K562 (cell line): ENCODE results near the gene ZNF689. TPM values are rescaled to one million over a fixed set of nuclear protein-coding genes. Genes with fewer than 3 reads are reported as not detected.

Experiments
- BDP1 ChIP-seq: IDR thresholded peaks from 3 replicates; pipeline ENCODE4 v1.6.1; 2011; ENCODE audit not compliant: insufficient read length, insufficient read depth
- CREM ChIP-seq: IDR thresholded peaks from 2 replicates; pipeline ENCODE4 v1.6.1; 2014; ENCODE audit warnings: antibody characterized with exemption, low read depth
- CXXC5 ChIP-seq: fragments of 250-450 bp; sonication (Bioruptor Pico); IDR thresholded peaks from 2 replicates; pipeline ENCODE4 v1.8.0; 2022; ENCODE audit warnings: inconsistent platforms, mild to moderate bottlenecking, moderate library complexity
- DIDO1 ChIP-seq: fragments of 450-650 bp; IDR thresholded peaks from 2 replicates; pipeline ENCODE4 v1.6.1; 2016; ENCODE audit warnings: low read depth, missing biosample characterization, missing genetic modification characterization
- E4F1 ChIP-seq: fragments of 250-450 bp; sonication (Bioruptor Pico); IDR thresholded peaks from 2 replicates; pipeline ENCODE4 v1.5.0; 2021; ENCODE audit warnings: mild to moderate bottlenecking, borderline replicate concordance
- ELK3 ChIP-seq: fragments of 450-650 bp; formaldehyde crosslinking; IDR thresholded peaks from 2 replicates; pipeline ENCODE4 v1.4.0; 2020; ENCODE audit warnings: mild to moderate bottlenecking
- FOXP1 ChIP-seq: sonication (generic); formaldehyde crosslinking; IDR thresholded peaks from 2 replicates; pipeline ENCODE4 v1.8.0; 2022; ENCODE audit warnings: mild to moderate bottlenecking, missing genetic modification reagents
- HDAC1 ChIP-seq, 2 experiments: fragments of 450-650 bp; IDR thresholded peaks; 2 replicates each; pipeline ENCODE4 v1.6.1; 2016 to 2017; ENCODE audit warnings: inconsistent platforms in 1 of 2, mild to moderate bottlenecking in 1 of 2, moderate library complexity in 1 of 2
- HNRNPL ChIP-seq: fragments of 200-400 bp; formaldehyde crosslinking; IDR thresholded peaks from 2 replicates; pipeline ENCODE4 v1.6.1; 2017; ENCODE audit warnings: low read depth, mild to moderate bottlenecking, low read length
- MED1 ChIP-seq: sonication (generic); formaldehyde crosslinking; IDR thresholded peaks from 2 replicates; pipeline ENCODE4 v1.8.1; 2023; ENCODE audit warnings: missing genetic modification reagents, borderline replicate concordance
- NBN ChIP-seq: fragments of 450-650 bp; IDR thresholded peaks from 2 replicates; pipeline ENCODE4 v1.6.1; 2016; ENCODE audit warnings: low read depth, mild to moderate bottlenecking
- NCOA1 ChIP-seq: fragments of 450-650 bp; IDR thresholded peaks from 2 replicates; pipeline ENCODE4 v1.6.1; 2016; ENCODE audit warnings: low read depth
- POU5F1 ChIP-seq: fragments of 150-350 bp; IDR thresholded peaks from 2 replicates; pipeline ENCODE4 v1.6.1; 2014; ENCODE audit warnings: borderline replicate concordance, low read length, low read depth, mild to moderate bottlenecking; ENCODE audit not compliant: partially characterized antibody
- PURB ChIP-seq: sonication (generic); formaldehyde crosslinking; IDR thresholded peaks from 2 replicates; pipeline ENCODE4 v1.9.0; 2021; ENCODE audit warnings: low read depth, mild to moderate bottlenecking, missing genetic modification reagents
- TAF9B ChIP-seq: fragments of 450-650 bp; IDR thresholded peaks from 2 replicates; pipeline ENCODE4 v1.6.1; 2018; ENCODE audit warnings: mild to moderate bottlenecking; ENCODE audit not compliant: partially characterized antibody
- TCF7 ChIP-seq: sonication (generic); IDR thresholded peaks from 2 replicates; pipeline ENCODE4 v1.6.1; 2016; ENCODE audit warnings: antibody characterized with exemption, borderline replicate concordance
- USF1 ChIP-seq: sonication (generic); formaldehyde crosslinking; IDR thresholded peaks from 2 replicates; pipeline ENCODE4 v1.9.0; 2022; ENCODE audit warnings: mild to moderate bottlenecking, missing genetic modification reagents
- ZBED1 ChIP-seq: IDR thresholded peaks from 2 replicates; pipeline ENCODE4 v1.6.1; 2014
- ZBTB11 ChIP-seq, 3 experiments: fragments of 200-800 bp in 1 of 3; fragments of 250-450 bp in 1 of 3; fragments of 450-650 bp in 1 of 3; sonication (Bioruptor Pico) in 1 of 3; sonication (Bioruptor generic) in 1 of 3; formaldehyde crosslinking in 1 of 3; IDR thresholded peaks; 2 replicates each; pipeline versions ENCODE4 v1.6.1 to v1.8.0; 2016 to 2022; ENCODE audit warnings: mild to moderate bottlenecking in 2 of 3, missing genetic modification characterization in 2 of 3, missing compliant biosample characterization in 1 of 3, moderate library complexity in 1 of 3
- ZNF354B ChIP-seq: fragments of 250-450 bp; sonication (Bioruptor Pico); IDR thresholded peaks from 2 replicates; pipeline ENCODE4 v1.4.0; 2020
- ZNF436 ChIP-seq: fragments of 250-450, 450-650 bp; sonication (Bioruptor Pico); formaldehyde crosslinking; IDR thresholded peaks from 2 replicates; pipeline ENCODE4 v1.7.0; 2020; ENCODE audit warnings: mild to moderate bottlenecking
- ZNF696 ChIP-seq: fragments of 250-450 bp; sonication (Bioruptor Pico); conservative IDR thresholded peaks from 2 replicates; pipeline ENCODE4 v1.4.0; 2020; ENCODE audit warnings: mild to moderate bottlenecking, moderate library complexity
- polyA plus RNA-seq, 8 experiments: library from polyadenylated mRNA; depleted of rRNA in 4 of 8; stranded (reverse) in 5 of 8; unstranded in 3 of 8; fragments of >200 nt; fragmentation: Nextera tagmentation in 2 of 8; fragmentation: Illumina TruSeq in 1 of 8; extraction: Ambion mirVana in 2 of 8; extraction: Trizol in 1 of 8; gene quantifications; 2 replicates each; pipeline versions ENCODE4 v1.2.1 to v1.2.3, GENCODE V29; 2011 to 2014; ENCODE audit warnings: inconsistent platforms in 1 of 8, missing spikeins in 1 of 8
- total RNA-seq, 7 experiments: library from RNA; depleted of rRNA in 6 of 7; stranded (reverse); fragments of >200 nt in 6 of 7; fragmentation: Illumina TruSeq in 2 of 7; extraction: Trizol in 2 of 7; gene quantifications; 2 replicates each; pipeline versions ENCODE4 v1.2.1 to v1.2.3, GENCODE V29; 2011 to 2021; ENCODE audit warnings: low replicate concordance in 1 of 7

ZNF689 gene
- total and polyA plus RNA-seq, 9 of the 15 experiments (the other 6 are each of a cell fraction or from before 2014, with no cell fraction given) = 5.4 to 15.4 (median 10.8) TPM

- TF ChIP-seq PURB (CRISPR knock-in tag) (no peak), ZNF696 (CRISPR knock-in tag) (no peak), ZBTB11 (CRISPR knock-in tag; IDR thresholded peaks at IDR 0.05) (no peak), NCOA1 (no peak; the same call in 1 of the 2 replicates), DIDO1 (tag) (no peak), FOXP1 (CRISPR knock-in tag) (0 out of 2 replicates have a peak, but pooled peaks have one; percentile 60), E4F1 (CRISPR knock-in tag) (no peak), ZNF436 (CRISPR knock-in tag) (no peak), NBN (no peak; the same call in 1 of the 2 replicates), CXXC5 (CRISPR knock-in tag) (no peak), POU5F1 (no peak), TAF9B (no peak), MED1 (CRISPR knock-in tag) (no peak), TCF7 (no peak), ELK3 (CRISPR knock-in tag) (no peak), CREM (no peak), HDAC1 (IDR thresholded peaks at IDR 0.05) (peak in 1 of 2 experiments; percentile 63; a peak in 2 of 4 replicates), HNRNPL (no peak), ZBED1 (no peak), USF1 (CRISPR knock-in tag) (no peak; the same call in 1 of the 2 replicates), ZNF354B (CRISPR knock-in tag) (no peak), BDP1 (no peak)
Observed at GRCh38 chr16:30558789-30559377, 51.3 kb downstream of the ZNF689 start (continued).
